Caco-2 (cell line): ENCODE data around the gene PKIB. TPM values are rescaled to one million over a fixed set of nuclear protein-coding genes. Genes with fewer than 3 reads are reported as not detected.

Experiments used
- BruUV-seq: library from RNA; stranded (reverse); fragments of 400-500 nt; replicated peaks from 2 replicates; lab custom pipeline; 2021; lab: Mats Ljungman, UMichigan
- CTCF ChIA-PET: fragments of 300-600 bp; sonication (Branson Sonifier 250); formaldehyde crosslinking; loops from one replicate; lab custom pipeline; 2022; ENCODE audit warnings: antibody characterized with exemption; lab: Charles Lee
- POLR2A ChIA-PET: fragments of 300-600 bp; sonication (Branson Sonifier 250); formaldehyde crosslinking; loops from one replicate; lab custom pipeline; 2022; ENCODE audit warnings: antibody characterized with exemption; lab: Charles Lee
- DNase-seq, 2 experiments: peaks; one replicate each; pipeline versions ENCODE4 v3.0.0 to v3.0.0-alpha.2; 2020 to 2022
- H3K27me3 ChIP-seq: replicated peaks from 2 replicates; pipeline ENCODE4 v1.6.0; 2011; ENCODE audit warnings: low read length; ENCODE audit not compliant: control insufficient read depth, insufficient read depth
- H3K36me3 ChIP-seq: 2 replicates; pipeline ENCODE4 v1.5.1; 2011; ENCODE audit warnings: low read length; ENCODE audit not compliant: control insufficient read depth, insufficient read depth
- H3K4me1 ChIP-seq: fragments of 250-450 bp; sonication (Bioruptor Pico); 2 replicates; pipeline ENCODE4 v1.5.1; 2020; ENCODE audit warnings: mild to moderate bottlenecking
- H3K4me3 ChIP-seq: 2 replicates; pipeline ENCODE4 v1.5.1; 2011; ENCODE audit warnings: low read depth, mild to moderate bottlenecking, control low read depth, low read length
- H3K9me3 ChIP-seq: fragments of 250-450 bp; sonication (Bioruptor Pico); 2 replicates; pipeline ENCODE4 v1.5.1; 2020; ENCODE audit warnings: mild to moderate bottlenecking, moderate library complexity
- H3K27ac Mint-ChIP-seq: one replicate; pipeline ENCODE4 v1.8.0; 2022; ENCODE audit warnings: mixed read lengths; ENCODE audit not compliant: unreplicated experiment
- H3K27me3 Mint-ChIP-seq: one replicate; pipeline ENCODE4 v1.8.0; 2022; ENCODE audit warnings: mixed read lengths; ENCODE audit not compliant: insufficient read depth, unreplicated experiment
- H3K36me3 Mint-ChIP-seq: one replicate; pipeline ENCODE4 v1.8.0; 2022; ENCODE audit warnings: mild to moderate bottlenecking, mixed read lengths; ENCODE audit not compliant: insufficient read depth, unreplicated experiment
- H3K4me1 Mint-ChIP-seq: one replicate; pipeline ENCODE4 v1.8.0; 2022; ENCODE audit warnings: low read depth, mixed read lengths; ENCODE audit not compliant: unreplicated experiment
- H3K4me3 Mint-ChIP-seq: one replicate; pipeline ENCODE4 v1.8.0; 2022; ENCODE audit warnings: mild to moderate bottlenecking, moderate library complexity, mixed read lengths; ENCODE audit not compliant: unreplicated experiment
- H3K9me3 Mint-ChIP-seq: one replicate; pipeline ENCODE4 v1.8.0; 2022; ENCODE audit warnings: mixed read lengths; ENCODE audit not compliant: unreplicated experiment
- CTCF ChIP-seq, 2 experiments: fragments of 200-600 bp in 1 of 2; IDR thresholded peaks; 1 replicate in 1 of 2; 2 replicates in 1 of 2; pipeline versions ENCODE4 v1.5.1 to v1.8.0; 2011 to 2022; ENCODE audit warnings: antibody characterized with exemption in 1 of 2, control low read depth in 1 of 2, inconsistent platforms in 1 of 2, low read depth in 1 of 2, low read length in 1 of 2, mild to moderate bottlenecking in 1 of 2, moderate library complexity in 1 of 2; ENCODE audit not compliant: insufficient read depth in 1 of 2, severe bottlenecking in 1 of 2, unreplicated experiment in 1 of 2
- intact Hi-C: fragments of 100-400 bp; cut with micrococcal nuclease; formaldehyde crosslinking; loops from one replicate; pipeline ENCODE4 v1.10.0; 2022; ENCODE audit not compliant: unreplicated experiment
- total RNA-seq: library from RNA; stranded (reverse); gene quantifications from 2 replicates; pipeline ENCODE4 v1.2.3, GENCODE V29; 2022

PKIB gene
- total RNA-seq, 1 experiment from 2014 or later: 18.6 TPM

DNA sequence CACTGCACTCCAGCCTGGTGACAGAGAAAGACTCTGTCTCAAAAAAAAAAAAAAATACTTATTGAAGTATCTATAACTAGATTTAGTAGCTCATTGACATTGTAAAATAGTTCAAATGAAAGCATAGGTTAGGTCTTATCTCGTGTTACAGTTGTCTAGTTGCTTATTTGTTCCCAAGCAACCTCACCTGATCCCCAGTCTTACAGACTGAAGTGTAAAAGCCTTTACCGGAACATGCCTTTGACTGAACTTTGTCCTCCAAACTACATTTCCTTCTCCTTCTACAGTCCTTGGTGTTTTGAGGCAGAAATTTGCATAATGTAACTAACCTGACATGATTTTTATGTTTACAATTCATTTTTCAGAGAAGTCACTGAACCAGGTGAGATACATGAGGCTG, 61.0 kb downstream of the PKIB start:
- ChIA-PET POLR2A (no interaction called here), CTCF (no interaction called here)
- no peaks in the 10 kb centered on the region for H3K36me3 Mint-ChIP-seq
- no peaks in the 10 kb centered on the region for H3K9me3 ChIP-seq
- peaks cover 7% of the 10 kb centered on the region for H3K4me1 Mint-ChIP-seq
- peaks cover 9% of the 10 kb centered on the region for H3K9me3 Mint-ChIP-seq
- no peaks in the 10 kb centered on the region for H3K27me3 ChIP-seq
- H3K4me3 Mint-ChIP-seq: no peak overlapping the region
- BruUV-seq: no TSS peak
- H3K27ac Mint-ChIP-seq: no peak overlapping the region
- no peaks in the 10 kb centered on the region for H3K36me3 ChIP-seq
- H3K4me3 ChIP-seq: no peak overlapping the region
- TF ChIP-seq CTCF (IDR thresholded peaks at IDR 0.05; ENCODE audit: insufficient read depth in 1 of 2, low read depth in 1 of 2, low read length in 1 of 2, severe bottlenecking in 1 of 2, unreplicated experiment in 1 of 2): no peak
- H3K27me3 Mint-ChIP-seq: no peaks in the 10 kb centered on the region
- intact Hi-C loops: no loop called here
- peaks cover 9% of the 10 kb centered on the region for H3K4me1 ChIP-seq
- no peak for DNase-seq

DNA sequence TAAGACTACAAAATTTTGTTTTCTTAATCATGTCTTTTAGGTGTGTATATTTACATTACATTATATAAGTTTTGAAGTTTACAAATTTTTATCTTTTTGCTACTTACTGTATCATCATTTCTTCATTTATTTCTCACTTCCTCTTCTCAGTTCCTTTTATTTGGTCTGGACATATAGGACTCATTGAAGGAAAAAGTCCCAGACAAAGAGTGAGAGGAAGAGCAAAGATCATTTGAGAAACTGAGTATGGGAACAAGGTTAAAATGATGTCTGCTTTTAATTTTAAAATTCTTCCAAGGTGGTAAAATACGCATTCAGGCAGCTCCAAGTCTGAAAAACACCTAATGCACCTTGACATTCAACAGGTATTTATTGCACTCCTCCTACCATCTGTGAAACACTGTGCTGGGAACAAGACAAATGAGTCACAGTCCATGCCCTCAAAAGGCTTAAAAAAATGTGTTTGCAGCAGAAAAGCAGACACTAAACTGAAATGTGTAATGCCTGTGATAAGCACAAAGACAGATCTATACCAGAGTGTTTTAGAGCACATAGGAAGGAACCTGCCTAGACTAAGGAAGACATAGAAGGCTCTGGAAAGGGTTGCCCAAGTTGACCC, 63.2 kb downstream of the PKIB start:
- CTCF ChIA-PET: no interaction called here
- H3K27ac Mint-ChIP-seq: no peak overlapping the region
- H3K36me3 ChIP-seq: no peaks in the 10 kb centered on the region

GRCh38 chr6:122676146-122676545, 65.9 kb downstream of the PKIB start:
- ChIA-PET CTCF (no interaction called here), POLR2A (no interaction called here)
- H3K4me3 Mint-ChIP-seq: no peak overlapping the region
- Histone ChIP-seq H3K27me3 (no peaks in the 10 kb centered on the region), H3K4me3 (no peak overlapping the region), H3K36me3 (no peaks in the 10 kb centered on the region), H3K9me3 (no peaks in the 10 kb centered on the region), H3K4me1 (peaks cover 9% of the 10 kb centered on the region; the same call in 1 of the 2 replicates)
- no peak for TF ChIP-seq CTCF (IDR thresholded peaks at IDR 0.05; ENCODE audit: insufficient read depth in 1 of 2, low read depth in 1 of 2, low read length in 1 of 2, severe bottlenecking in 1 of 2, unreplicated experiment in 1 of 2)
- no peak overlapping the region for H3K27ac Mint-ChIP-seq
- H3K9me3 Mint-ChIP-seq: peaks cover 9% of the 10 kb centered on the region
- H3K4me1 Mint-ChIP-seq: peaks cover 19% of the 10 kb centered on the region
- no TSS peak for BruUV-seq
- intact Hi-C loops: no loop called here
- H3K36me3 Mint-ChIP-seq: no peaks in the 10 kb centered on the region
- H3K27me3 Mint-ChIP-seq: no peaks in the 10 kb centered on the region
- DNase-seq: no peak

More for the DNA sequence above, 63.2 kb downstream of the PKIB start:
- BruUV-seq: no TSS peak
- TF ChIP-seq CTCF (IDR thresholded peaks at IDR 0.05; ENCODE audit: insufficient read depth in 1 of 2, low read depth in 1 of 2, low read length in 1 of 2, severe bottlenecking in 1 of 2, unreplicated experiment in 1 of 2): no peak
- no peaks in the 10 kb centered on the region for H3K36me3 Mint-ChIP-seq
- H3K4me3 Mint-ChIP-seq: no peak overlapping the region
- no peaks in the 10 kb centered on the region for H3K27me3 Mint-ChIP-seq
- peaks cover 8% of the 10 kb centered on the region for H3K4me1 Mint-ChIP-seq
- Histone ChIP-seq H3K9me3 (no peaks in the 10 kb centered on the region), H3K27me3 (no peaks in the 10 kb centered on the region), H3K4me1 (peaks cover 9% of the 10 kb centered on the region), H3K4me3 (no peak overlapping the region)
- intact Hi-C loops: loop anchor here (2.0 kb wide), 1 partner anchor 63 kb away; the partner anchor contains the start of gene PKIB
- peaks cover 9% of the 10 kb centered on the region for H3K9me3 Mint-ChIP-seq
- DNase-seq: no peak
- POLR2A ChIA-PET: no interaction called here
